ENCODE measurements around the gene CEACAM6.
A peak's percentile ranks its signal among the peaks of the same experiment; 100 is the strongest.

Gene CEACAM6

GRCh38 chr19:41799444-41800000 is 44.2 kb downstream of the CEACAM6 start:
- DNase-seq, result no peak

GRCh38 chr19:41801031-41801430 is 45.7 kb downstream of the CEACAM6 start:
- DNase-seq, result no peak

GRCh38 chr19:41801792-41802211 is 46.5 kb downstream of the CEACAM6 start:
- DNase-seq, result no peak

- DNase-seq, result no peak
These were observed 47.4 kb downstream of the CEACAM6 start for GRCh38 chr19:41802770-41803169.

GRCh38 chr19:41804336-41804735 is 49.0 kb downstream of the CEACAM6 start:
- no peak for DNase-seq

- DNase-seq, result no peak
These were observed 51.8 kb downstream of the CEACAM6 start for GRCh38 chr19:41807176-41807575.

GRCh38 chr19:41808663-41809566 is 53.6 kb downstream of the CEACAM6 start:
- no peak for DNase-seq

GRCh38 chr19:41810301-41810700 is 55.0 kb downstream of the CEACAM6 start:
- DNase-seq, result no peak

- no peak for DNase-seq
These were observed 55.7 kb downstream of the CEACAM6 start for GRCh38 chr19:41811036-41811435.

GRCh38 chr19:41811981-41812380 is 56.7 kb downstream of the CEACAM6 start:
- DNase-seq, result no peak

- DNase-seq, result no peak
These were observed 58.6 kb downstream of the CEACAM6 start for GRCh38 chr19:41813911-41814310.

- DNase-seq, result no peak
These were observed 60.0 kb downstream of the CEACAM6 start for GRCh38 chr19:41815301-41815700.

GRCh38 chr19:41816761-41817160 is 61.4 kb downstream of the CEACAM6 start:
- no peak for DNase-seq

GRCh38 chr19:41821003-41821735 is 65.8 kb downstream of the CEACAM6 start:
- peak; percentile 51 for DNase-seq
